Progenitor cell of endocrine pancreas (in vitro differentiated cells): ENCODE data around the gene MYG1. TPM values are rescaled to one million over a fixed set of nuclear protein-coding genes. Genes with fewer than 3 reads are reported as not detected.

Source experiments
- DNase-seq: peaks from one replicate; pipeline ENCODE4 v3.0.0; 2021; ENCODE audit warnings: low spot score; ENCODE audit not compliant: unreplicated experiment
- H3K27ac Mint-ChIP-seq: 2 replicates; pipeline ENCODE4 v1.8.0; 2021; ENCODE audit warnings: mild to moderate bottlenecking, moderate library complexity, mixed read lengths
- H3K27me3 Mint-ChIP-seq: 2 replicates; pipeline ENCODE4 v1.8.0; 2021; ENCODE audit warnings: mixed read lengths
- H3K36me3 Mint-ChIP-seq: 2 replicates; pipeline ENCODE4 v1.8.0; 2022; ENCODE audit warnings: mixed read lengths; ENCODE audit not compliant: insufficient read depth
- H3K4me1 Mint-ChIP-seq: 2 replicates; pipeline ENCODE4 v1.8.0; 2021; ENCODE audit warnings: low read depth, mixed read lengths
- H3K4me3 Mint-ChIP-seq: 2 replicates; pipeline ENCODE4 v1.8.0; 2021; ENCODE audit warnings: low read depth, mild to moderate bottlenecking, moderate library complexity, mixed read lengths
- H3K9me3 Mint-ChIP-seq: 2 replicates; pipeline ENCODE4 v1.8.0; 2021; ENCODE audit warnings: low read depth, mixed read lengths
- CTCF ChIP-seq: fragments of 200-600 bp; sonication (generic); IDR thresholded peaks from one replicate; pipeline ENCODE4 v1.5.0; 2021; ENCODE audit warnings: antibody characterized with exemption, mild to moderate bottlenecking; ENCODE audit not compliant: unreplicated experiment
- total RNA-seq: library from RNA; stranded (reverse); gene quantifications from 2 replicates; pipeline ENCODE4 v1.2.1, GENCODE V29; 2021

Gene MYG1
- total RNA-seq, 1 donor from 2014 or later, result 58.9 TPM

- peaks cover 33% of the 10 kb centered on the region for H3K27me3 Mint-ChIP-seq
- H3K9me3 Mint-ChIP-seq, result no peaks in the 10 kb centered on the region
- DNase-seq, result no peak
- H3K4me1 Mint-ChIP-seq, result peaks cover 2% of the 10 kb centered on the region
- no peak for TF ChIP-seq CTCF
- no peaks in the 10 kb centered on the region for H3K36me3 Mint-ChIP-seq
- H3K4me3 Mint-ChIP-seq, result peak overlapping the region; percentile 62
- H3K27ac Mint-ChIP-seq, result no peak overlapping the region
These were observed 44.5 kb downstream of the MYG1 start for GRCh38 chr12:53343969-53344368.

GRCh38 chr12:53344487-53344823, 45.0 kb downstream of the MYG1 start:
- no peak for DNase-seq
- no peaks in the 10 kb centered on the region for H3K36me3 Mint-ChIP-seq
- H3K4me3 Mint-ChIP-seq, result peak overlapping the region; percentile 62
- peaks cover 2% of the 10 kb centered on the region for H3K4me1 Mint-ChIP-seq
- no peaks in the 10 kb centered on the region for H3K9me3 Mint-ChIP-seq
- peaks cover 33% of the 10 kb centered on the region for H3K27me3 Mint-ChIP-seq
- H3K27ac Mint-ChIP-seq, result peak overlapping the region; percentile 52
- no peak for TF ChIP-seq CTCF

- no peaks in the 10 kb centered on the region for H3K36me3 Mint-ChIP-seq
- peaks cover 30% of the 10 kb centered on the region for H3K27me3 Mint-ChIP-seq
- peaks cover 2% of the 10 kb centered on the region for H3K4me1 Mint-ChIP-seq
- H3K27ac Mint-ChIP-seq, result peak overlapping the region; percentile 76
- peak overlapping the region; percentile 95 for H3K4me3 Mint-ChIP-seq
- DNase-seq, result peak; percentile 68
- TF ChIP-seq CTCF, result peak; percentile 65
- H3K9me3 Mint-ChIP-seq, result no peaks in the 10 kb centered on the region
These were observed 45.5 kb downstream of the MYG1 start for GRCh38 chr12:53344824-53345485.

- Mint-ChIP-seq H3K27ac (peak overlapping the region; percentile 16), H3K36me3 (no peaks in the 10 kb centered on the region), H3K4me1 (peaks cover 2% of the 10 kb centered on the region), H3K9me3 (no peaks in the 10 kb centered on the region), H3K27me3 (peaks cover 24% of the 10 kb centered on the region), H3K4me3 (peak overlapping the region; percentile 95)
- no peak for TF ChIP-seq CTCF
- DNase-seq, result no peak
These were observed 46.1 kb downstream of the MYG1 start for GRCh38 chr12:53345486-53346188.

- no peak for TF ChIP-seq CTCF
- H3K4me1 Mint-ChIP-seq, result peaks cover 2% of the 10 kb centered on the region
- no peaks in the 10 kb centered on the region for H3K9me3 Mint-ChIP-seq
- peaks cover 17% of the 10 kb centered on the region for H3K27me3 Mint-ChIP-seq
- no peak for DNase-seq
- no peak overlapping the region for H3K27ac Mint-ChIP-seq
- no peak overlapping the region for H3K4me3 Mint-ChIP-seq
- no peaks in the 10 kb centered on the region for H3K36me3 Mint-ChIP-seq
These were observed 47.0 kb downstream of the MYG1 start for GRCh38 chr12:53346491-53346890.
